Left ventricle myocardium inferior (tissue), 1 donor: ENCODE measurements around the gene CYP21A2. TPM values are rescaled to one million over a fixed set of nuclear protein-coding genes. Genes with fewer than 3 reads are reported as not detected.
A peak's percentile ranks its signal among the peaks of the same experiment; 100 is the strongest.

Source experiments
- DNase-seq: peaks from one replicate; pipeline ENCODE4 v3.0.0-alpha.2; 2020
- H3K27ac ChIP-seq: fragments of 200-600 bp; replicated peaks from 2 replicates; pipeline ENCODE4 v1.8.0; 2021
- H3K27me3 ChIP-seq: fragments of 200-600 bp; 2 replicates; pipeline ENCODE4 v1.8.0; 2021; ENCODE audit warnings: low read depth
- H3K36me3 ChIP-seq: fragments of 200-600 bp; 2 replicates; pipeline ENCODE4 v1.8.0; 2021
- H3K4me1 ChIP-seq: fragments of 200-600 bp; 2 replicates; pipeline ENCODE4 v1.8.0; 2021
- H3K4me3 ChIP-seq: fragments of 200-600 bp; 2 replicates; pipeline ENCODE4 v1.8.0; 2021; ENCODE audit warnings: mild to moderate bottlenecking, moderate library complexity
- H3K9me3 ChIP-seq: fragments of 200-600 bp; replicated peaks from 2 replicates; pipeline ENCODE4 v1.8.0; 2021
- intact Hi-C: fragments of 100-400 bp; cut with micrococcal nuclease; formaldehyde crosslinking; loops from one replicate; pipeline ENCODE4 v1.11.0; 2022
- total RNA-seq: library from RNA; stranded (reverse); fragmentation: NEBNext Ultra II Directional; extraction: Animal tissue kit (Norgen Biotek cat#: 25700); gene quantifications from one replicate; pipeline ENCODE4 v1.2.1, GENCODE V29; 2021
- TF ChIP-seq, protein P1 (sequence below): fragments of 200-600 bp; IDR thresholded peaks from 2 replicates; pipeline ENCODE4 v1.8.0; 2021; ENCODE audit warnings: antibody characterized with exemption, mild to moderate bottlenecking, borderline replicate concordance
- donor health status: DM: no; HTN: yes; CAD: no; lungs with severe emphysema.

CYP21A2 gene
- total RNA-seq, 1 donor from 2014 or later: 0.41 TPM

DNA sequence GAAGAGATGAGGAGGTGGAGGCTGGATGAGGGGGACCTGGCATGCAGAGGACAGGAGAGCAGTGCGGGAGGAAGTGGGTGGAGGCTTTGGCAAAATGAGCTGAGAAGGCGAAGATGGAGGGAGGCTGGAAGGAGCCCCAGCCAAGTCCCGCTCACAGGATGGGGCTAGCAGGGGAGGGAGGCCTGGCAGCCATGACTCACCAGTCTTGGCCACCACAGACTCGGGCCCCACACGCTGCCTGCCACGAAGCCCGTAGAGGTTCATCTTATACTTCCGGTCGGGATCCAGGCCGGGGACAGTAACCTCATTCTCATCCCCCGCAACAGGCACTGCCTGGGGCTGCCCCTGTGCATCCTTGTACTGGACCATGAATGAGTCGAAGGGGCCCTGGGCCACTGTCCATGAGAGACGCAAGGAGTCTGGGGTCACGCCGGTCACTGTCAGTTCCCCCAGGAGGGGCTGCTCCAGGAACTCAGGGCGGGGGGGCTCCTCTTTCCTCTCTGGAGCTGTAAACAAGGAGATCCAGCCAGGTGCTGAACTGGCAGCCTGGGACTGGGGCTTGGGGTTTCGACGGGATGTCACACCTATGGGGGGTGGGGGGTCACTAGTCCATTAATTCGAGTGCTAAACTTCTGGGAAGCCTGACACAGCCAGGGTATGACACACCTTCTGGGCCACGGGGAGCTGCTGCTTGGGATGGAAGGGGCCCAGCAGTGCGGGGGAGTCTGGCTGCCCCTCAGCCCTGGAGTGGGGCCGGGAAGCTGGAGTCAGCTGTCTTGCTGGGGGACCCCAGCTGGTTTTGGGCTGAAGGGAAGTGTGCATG is 43.2 kb downstream of the CYP21A2 start:
- TF ChIP-seq, protein P1, sequence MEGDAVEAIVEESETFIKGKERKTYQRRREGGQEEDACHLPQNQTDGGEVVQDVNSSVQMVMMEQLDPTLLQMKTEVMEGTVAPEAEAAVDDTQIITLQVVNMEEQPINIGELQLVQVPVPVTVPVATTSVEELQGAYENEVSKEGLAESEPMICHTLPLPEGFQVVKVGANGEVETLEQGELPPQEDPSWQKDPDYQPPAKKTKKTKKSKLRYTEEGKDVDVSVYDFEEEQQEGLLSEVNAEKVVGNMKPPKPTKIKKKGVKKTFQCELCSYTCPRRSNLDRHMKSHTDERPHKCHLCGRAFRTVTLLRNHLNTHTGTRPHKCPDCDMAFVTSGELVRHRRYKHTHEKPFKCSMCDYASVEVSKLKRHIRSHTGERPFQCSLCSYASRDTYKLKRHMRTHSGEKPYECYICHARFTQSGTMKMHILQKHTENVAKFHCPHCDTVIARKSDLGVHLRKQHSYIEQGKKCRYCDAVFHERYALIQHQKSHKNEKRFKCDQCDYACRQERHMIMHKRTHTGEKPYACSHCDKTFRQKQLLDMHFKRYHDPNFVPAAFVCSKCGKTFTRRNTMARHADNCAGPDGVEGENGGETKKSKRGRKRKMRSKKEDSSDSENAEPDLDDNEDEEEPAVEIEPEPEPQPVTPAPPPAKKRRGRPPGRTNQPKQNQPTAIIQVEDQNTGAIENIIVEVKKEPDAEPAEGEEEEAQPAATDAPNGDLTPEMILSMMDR: no peak
- H3K4me1 ChIP-seq: peaks cover 36% of the 10 kb centered on the region
- no peaks in the 10 kb centered on the region for H3K9me3 ChIP-seq
- peaks cover 16% of the 10 kb centered on the region for H3K27me3 ChIP-seq
- DNase-seq: peak; percentile 72
- intact Hi-C loops: no loop called here
- H3K27ac ChIP-seq: peak overlapping the region; percentile 74
- H3K36me3 ChIP-seq: peaks cover 58% of the 10 kb centered on the region
- H3K4me3 ChIP-seq: no peak overlapping the region

DNA sequence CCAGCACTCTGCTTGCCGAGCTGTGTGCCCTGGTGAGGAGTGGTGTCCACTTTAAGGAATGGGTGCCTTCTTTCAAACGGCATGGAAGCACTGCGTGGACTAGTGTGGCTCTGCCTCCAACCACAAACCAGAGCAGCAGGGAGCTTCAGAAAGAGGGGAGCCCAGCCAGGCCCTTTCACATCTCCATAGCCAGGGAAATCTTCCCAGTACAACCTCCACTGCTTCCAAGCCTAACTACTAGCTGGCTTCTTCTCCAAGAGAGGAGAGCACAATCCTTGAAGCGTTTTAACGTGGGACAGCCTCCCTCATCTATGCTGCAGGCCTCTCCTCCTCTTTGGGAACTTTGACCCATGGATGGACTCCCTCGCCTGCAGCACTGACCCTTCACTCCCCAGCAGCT is 44.3 kb downstream of the CYP21A2 start:
- Histone ChIP-seq H3K4me3 (no peak overlapping the region), H3K9me3 (no peaks in the 10 kb centered on the region), H3K27ac (peak overlapping the region; percentile 74), H3K36me3 (peaks cover 57% of the 10 kb centered on the region), H3K4me1 (peaks cover 36% of the 10 kb centered on the region), H3K27me3 (peaks cover 21% of the 10 kb centered on the region)
- intact Hi-C loops: no loop called here
- TF ChIP-seq, protein P1: no peak
- DNase-seq: no peak

DNA sequence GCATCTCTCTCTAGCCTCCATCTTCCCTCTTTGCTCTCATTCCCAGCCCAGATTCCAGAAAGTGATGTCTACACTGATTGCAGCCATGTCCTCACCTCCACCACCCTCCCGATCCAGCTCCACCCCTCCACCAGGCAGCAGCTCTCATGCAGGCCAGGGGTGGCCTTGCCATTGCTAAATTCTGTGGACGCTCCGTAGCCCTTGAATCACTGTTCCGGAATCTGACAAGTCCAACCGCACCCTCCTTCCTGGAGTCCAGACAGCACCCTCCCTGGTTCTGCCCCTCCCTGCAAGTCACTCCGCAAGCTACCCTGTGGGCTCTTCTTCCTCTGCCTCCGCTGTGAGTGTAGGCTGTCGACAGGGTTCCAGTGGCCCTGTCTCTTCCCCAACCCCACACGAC is 44.7 kb downstream of the CYP21A2 start:
- TF ChIP-seq, protein P1: no peak
- Histone ChIP-seq H3K4me3 (no peak overlapping the region), H3K27me3 (peaks cover 21% of the 10 kb centered on the region), H3K36me3 (peaks cover 54% of the 10 kb centered on the region), H3K27ac (peak overlapping the region; percentile 74), H3K9me3 (no peaks in the 10 kb centered on the region), H3K4me1 (peaks cover 39% of the 10 kb centered on the region)
- intact Hi-C loops: no loop called here
- peak; percentile 67 for DNase-seq

DNA sequence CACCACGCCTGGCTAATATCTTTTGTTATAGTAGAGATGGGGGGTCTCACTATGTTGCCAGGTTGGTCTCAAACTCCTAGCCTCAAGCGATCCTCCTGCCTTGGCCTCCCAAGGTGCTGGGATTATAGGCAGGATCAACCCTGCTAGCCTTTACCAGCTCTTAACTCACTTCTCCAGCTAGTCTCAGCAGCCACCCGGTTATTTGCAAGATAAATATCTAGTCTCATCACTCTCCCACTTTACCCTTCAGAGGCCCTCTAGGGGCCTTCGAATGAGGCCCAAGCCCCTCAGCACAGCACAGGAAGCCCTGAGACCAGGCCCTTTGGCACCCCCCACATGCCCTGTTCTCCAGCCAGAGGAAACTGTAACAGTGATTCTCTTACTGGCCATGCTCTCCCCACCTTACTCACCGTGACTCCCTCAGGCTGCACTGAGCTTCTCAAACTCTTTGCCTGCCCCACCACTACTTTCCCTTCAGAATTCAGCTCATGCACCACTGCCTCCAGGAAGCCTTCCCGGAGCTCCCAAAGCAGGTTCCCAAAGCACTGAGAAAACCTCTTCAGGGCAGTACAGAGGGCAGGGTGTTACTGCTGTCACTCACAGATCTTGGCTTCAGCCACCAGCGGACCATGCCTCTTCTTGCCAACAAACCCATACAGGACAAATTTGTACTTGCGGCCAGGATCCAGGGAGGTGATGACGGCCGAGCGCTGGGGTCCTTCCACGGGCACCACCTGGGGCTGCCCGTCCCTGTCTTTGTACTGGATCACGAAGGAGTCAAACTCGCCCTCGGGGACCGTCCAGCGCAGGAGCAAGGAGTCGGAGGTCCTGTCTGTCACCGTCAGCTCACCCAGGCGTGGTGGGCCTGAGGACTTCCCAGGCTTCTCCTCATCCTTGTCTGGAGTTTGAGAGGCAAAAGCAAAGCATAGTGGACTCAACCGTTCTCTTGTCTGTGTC is 45.9 kb downstream of the CYP21A2 start:
- peak overlapping the region; percentile 74 for H3K27ac ChIP-seq
- peaks cover 43% of the 10 kb centered on the region for H3K36me3 ChIP-seq
- peaks cover 21% of the 10 kb centered on the region for H3K27me3 ChIP-seq
- peaks cover 43% of the 10 kb centered on the region for H3K4me1 ChIP-seq
- DNase-seq: no peak
- TF ChIP-seq, protein P1: no peak
- no peak overlapping the region for H3K4me3 ChIP-seq
- intact Hi-C loops: no loop called here
- no peaks in the 10 kb centered on the region for H3K9me3 ChIP-seq

DNA sequence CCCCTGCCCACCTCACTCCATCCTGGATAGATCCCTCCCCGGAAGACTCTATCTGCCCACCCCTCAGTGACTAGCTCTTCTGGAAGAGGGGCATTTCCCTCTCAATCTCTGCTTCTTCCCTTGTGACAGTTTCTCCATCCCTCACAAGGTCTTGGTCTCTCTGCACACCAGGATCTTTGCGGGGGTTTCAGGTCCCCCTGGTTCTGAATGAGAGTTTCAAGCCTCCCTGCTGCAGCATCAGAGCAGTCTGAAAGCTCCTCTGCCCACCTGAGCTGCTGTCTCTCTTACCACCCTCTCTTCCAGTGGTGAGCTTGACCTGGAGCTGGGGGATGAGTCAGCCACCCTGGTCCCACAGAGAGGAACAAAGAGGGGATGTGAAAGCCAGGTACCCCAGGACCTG is 46.6 kb downstream of the CYP21A2 start:
- H3K27ac ChIP-seq: no peak overlapping the region
- no peak overlapping the region for H3K4me3 ChIP-seq
- intact Hi-C loops: no loop called here
- no peak for DNase-seq
- peaks cover 43% of the 10 kb centered on the region for H3K4me1 ChIP-seq
- peaks cover 39% of the 10 kb centered on the region for H3K36me3 ChIP-seq
- H3K27me3 ChIP-seq: peaks cover 21% of the 10 kb centered on the region
- TF ChIP-seq, protein P1: no peak
- no peaks in the 10 kb centered on the region for H3K9me3 ChIP-seq
